MM.1S (cell line): ENCODE data around the gene PODNL1.

Source experiments
- CTCF ChIP-seq: fragments of 300-600 bp; sonication (generic); IDR thresholded peaks from 2 replicates; pipeline ENCODE4 v1.5.1; 2016; ENCODE audit warnings: antibody characterized with exemption, low read length, mixed read lengths
- EZH2 ChIP-seq: fragments of 300-600 bp; sonication (generic); optimal IDR thresholded peaks from 2 replicates; pipeline ENCODE3; 2017; ENCODE audit warnings: low read depth, mild to moderate bottlenecking, antibody characterized with exemption, low read length, mixed read lengths

GRCh38 chr19:13926010-13926409 is 12.2 kb downstream of the PODNL1 start:
- TF ChIP-seq EZH2 (no peak), CTCF (no peak)
